Body of pancreas (tissue), 4 donors: Measurements from ENCODE around the gene GAB2. TPM values are rescaled to one million over a fixed set of nuclear protein-coding genes. Genes with fewer than 3 reads are reported as not detected.
"Not testable (repeated sequence)": the region's sequence is repeated elsewhere in the genome, so short reads cannot be mapped to it uniquely, and the experiment has no call there.

Source experiments
- ATAC-seq: fragments of 150-250 bp; one replicate; pipeline ENCODE4 v1.9.1; 2016
- DNase-seq, 4 donors: peaks; one replicate each; pipeline ENCODE4 v3.0.0-alpha.2; 2019
- H3K27ac ChIP-seq, 4 donors: fragments of 200-600 bp; sonication (generic); 1 replicate in 3 of 4; 2 replicates in 1 of 4; pipeline versions ENCODE4 v1.5.1 to v1.6.1; 2016 to 2019; ENCODE audit warnings: mild to moderate bottlenecking in 1 of 4, mixed read lengths in 1 of 4, moderate library complexity in 1 of 4
- H3K27me3 ChIP-seq, 2 donors: fragments of 200-600 bp; sonication (generic); one replicate each; pipeline ENCODE4 v1.6.0; 2016; ENCODE audit warnings: mild to moderate bottlenecking in 1 of 2
- H3K36me3 ChIP-seq, 2 donors: fragments of 200-600 bp; sonication (generic); replicated peaks in 1 of 2; 2 replicates each; pipeline ENCODE4 v1.5.1; 2016; ENCODE audit warnings: low read depth in 2 of 2; ENCODE audit not compliant: insufficient read depth in 1 of 2
- H3K4me1 ChIP-seq: fragments of 200-600 bp; sonication (generic); one replicate; pipeline ENCODE4 v1.6.0; 2016
- H3K4me3 ChIP-seq, 2 donors: fragments of 200-600 bp; sonication (generic); 1 replicate in 1 of 2; 2 replicates in 1 of 2; pipeline ENCODE4 v1.5.1; 2016 to 2019
- H3K9me3 ChIP-seq, 3 donors: fragments of 200-600 bp; sonication (generic); 1 replicate in 2 of 3; 2 replicates in 1 of 3; pipeline ENCODE4 v1.5.1; 2016
- CTCF ChIP-seq, 7 experiments: fragments of 450-650 bp in 4 of 7; fragments of 200-600 bp in 3 of 7; sonication (generic) in 3 of 7; IDR thresholded peaks; one replicate each; pipeline ENCODE4 v1.5.1; 2016 to 2019; ENCODE audit warnings: antibody characterized with exemption in 7 of 7
- POLR2A ChIP-seq, 3 donors: fragments of 450-650 bp; IDR thresholded peaks; one replicate each; pipeline ENCODE4 v1.6.1; 2016; ENCODE audit warnings: antibody characterized with exemption in 3 of 3, mild to moderate bottlenecking in 2 of 3
- WGBS, 2 donors: methylation state at CpG; one replicate each; pipeline ENCODE4 v1.1.5; 2017; 5-methylcytosine and 5-hydroxymethylcytosine counted together
- intact Hi-C: fragments of 100-400 bp; cut with DNase I; formaldehyde crosslinking; loops from one replicate; pipeline ENCODE4 v1.15.1; 2023
- total RNA-seq, 2 donors: library from RNA; depleted of rRNA; stranded (reverse); fragments of >200 nt; gene quantifications; one replicate each; pipeline ENCODE4 v1.1.0, GENCODE V29; 2016

Gene GAB2
- total RNA-seq, 2 donors from 2014 or later = 6.9 to 16.9 TPM

GRCh38 chr11:78227921-78228320, 189.7 kb downstream of the GAB2 start:
- ATAC-seq = no peak
- TF ChIP-seq POLR2A (IDR thresholded peaks at IDR 0.05) (no peak), CTCF (IDR thresholded peaks at IDR 0.05) (no peak)
- Histone ChIP-seq H3K4me3 (no peak overlapping the region), H3K4me1 (no peaks in the 10 kb centered on the region), H3K36me3 (peaks cover 0 to 4% of the 10 kb centered on the region in 2 donors), H3K9me3 (no peaks in the 10 kb centered on the region), H3K27me3 (no peaks in the 10 kb centered on the region), H3K27ac (no peak overlapping the region)
- intact Hi-C loops = loop anchor here (5.0 kb wide), 1 partner anchor 334 kb away; no protein-coding TSS in a partner anchor
- WGBS, 2 donors = 84 to 90% methylated on average over 4 of the region's 4 CpGs
- DNase-seq = no peak

- intact Hi-C loops = loop anchor here (5.0 kb wide), 1 partner anchor 335 kb away; no protein-coding TSS in a partner anchor
These were observed 190.6 kb downstream of the GAB2 start for GRCh38 chr11:78226684-78227680.

GRCh38 chr11:78224906-78225420, 192.7 kb downstream of the GAB2 start:
- WGBS, 2 donors = 90 to 94% methylated on average over 6 to 7 of the region's 7 CpGs
- intact Hi-C loops = loop anchor here (5.0 kb wide), 1 partner anchor 337 kb away; no protein-coding TSS in a partner anchor
- no peak overlapping the region for H3K27ac ChIP-seq
- DNase-seq (no peak), ATAC-seq (no peak)
- no peaks in the 10 kb centered on the region for H3K27me3 ChIP-seq
- no peaks in the 10 kb centered on the region for H3K4me1 ChIP-seq
- no peak overlapping the region for H3K4me3 ChIP-seq
- no peaks in the 10 kb centered on the region for H3K9me3 ChIP-seq
- H3K36me3 ChIP-seq = peaks cover 0 to 10% of the 10 kb centered on the region in 2 donors
- TF ChIP-seq CTCF (IDR thresholded peaks at IDR 0.05) (no peak), POLR2A (IDR thresholded peaks at IDR 0.05) (no peak)

More at GRCh38 chr11:78226684-78227680, 190.6 kb downstream of the GAB2 start:
- no peaks in the 10 kb centered on the region for H3K27me3 ChIP-seq
- no peaks in the 10 kb centered on the region for H3K9me3 ChIP-seq
- no peak for ATAC-seq
- WGBS, 2 donors = 85 to 87% methylated on average over 6 to 12 of the region's 12 CpGs
- H3K36me3 ChIP-seq = peaks cover 0 to 4% of the 10 kb centered on the region in 2 donors
- H3K27ac ChIP-seq = no peak overlapping the region
- TF ChIP-seq POLR2A (IDR thresholded peaks at IDR 0.05) = no peak
- no peak for DNase-seq
- H3K4me3 ChIP-seq = no peak overlapping the region
- no peaks in the 10 kb centered on the region for H3K4me1 ChIP-seq

DNA sequence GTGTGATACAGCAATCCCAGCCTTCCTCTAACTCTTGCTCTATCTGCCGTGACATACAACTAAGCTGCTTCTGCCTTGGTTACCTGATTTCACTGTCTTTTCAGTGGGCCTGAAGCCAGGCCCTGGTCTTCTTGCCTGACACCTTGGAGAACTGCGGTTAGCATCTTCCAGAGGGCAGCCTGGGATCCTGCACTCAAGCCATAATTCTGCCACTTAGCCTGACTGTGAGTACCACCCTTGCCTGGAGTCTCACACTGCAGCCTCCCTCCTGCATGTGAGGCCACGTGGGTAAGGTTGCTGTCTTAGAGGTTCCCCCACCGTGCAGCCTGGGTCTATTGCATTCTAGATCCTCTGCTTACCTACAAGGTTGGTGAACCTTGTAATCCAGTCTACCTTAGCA, 193.1 kb downstream of the GAB2 start:
- Histone ChIP-seq H3K4me3 (no peak overlapping the region), H3K27ac (no peak overlapping the region), H3K4me1 (no peaks in the 10 kb centered on the region), H3K36me3 (peaks cover 0 to 10% of the 10 kb centered on the region in 2 donors), H3K27me3 (no peaks in the 10 kb centered on the region), H3K9me3 (no peaks in the 10 kb centered on the region)
- TF ChIP-seq POLR2A (IDR thresholded peaks at IDR 0.05) (no peak), CTCF (IDR thresholded peaks at IDR 0.05) (no peak)
- 72 to 94% methylated on average over 3 to 4 of the region's 4 CpGs for WGBS, 2 donors
- intact Hi-C loops = no loop called here
- DNase-seq (no peak), ATAC-seq (no peak)

GRCh38 chr11:78223320-78223954, 194.2 kb downstream of the GAB2 start:
- Histone ChIP-seq H3K4me1 (no peaks in the 10 kb centered on the region), H3K9me3 (no peaks in the 10 kb centered on the region), H3K36me3 (peaks cover 2 to 12% of the 10 kb centered on the region in 2 donors), H3K27me3 (no peaks in the 10 kb centered on the region), H3K4me3 (no peak overlapping the region), H3K27ac (no peak overlapping the region)
- ATAC-seq (no peak), DNase-seq (no peak)
- intact Hi-C loops = no loop called here
- TF ChIP-seq POLR2A (IDR thresholded peaks at IDR 0.05) (no peak), CTCF (IDR thresholded peaks at IDR 0.05) (no peak)
- 90 to 91% methylated on average over 5 to 9 of the region's 9 CpGs for WGBS, 2 donors

GRCh38 chr11:78222726-78223125, 194.9 kb downstream of the GAB2 start:
- H3K36me3 ChIP-seq = peaks cover 2 to 12% of the 10 kb centered on the region in 2 donors
- H3K4me1 ChIP-seq, H3K27me3 ChIP-seq, ATAC-seq, intact Hi-C loops, DNase-seq, H3K4me3 ChIP-seq, H3K27ac ChIP-seq, H3K9me3 ChIP-seq: not testable (repeated sequence)
- 73 to 81% methylated on average over 9 to 10 of the region's 10 CpGs for WGBS, 2 donors
